Mononuclear cell (primary cell): ENCODE results near the gene PTPRN. TPM values are rescaled to one million over a fixed set of nuclear protein-coding genes. Genes with fewer than 3 reads are reported as not detected.

Experiments
- H3K27me3 ChIP-seq: 2 replicates; pipeline ENCODE4 v1.6.0; 2011; ENCODE audit warnings: low read length, control low read depth; ENCODE audit not compliant: insufficient read depth
- H3K4me1 ChIP-seq: 2 replicates; pipeline ENCODE4 v1.5.1; 2011; ENCODE audit warnings: mild to moderate bottlenecking, low read length, control low read depth; ENCODE audit not compliant: insufficient read depth
- H3K4me3 ChIP-seq: 2 replicates; pipeline ENCODE4 v1.5.1; 2011; ENCODE audit warnings: mild to moderate bottlenecking, low read length, moderate library complexity
- H3K9me3 ChIP-seq: 2 replicates; pipeline ENCODE4 v1.5.1; 2011; ENCODE audit warnings: low read depth, mild to moderate bottlenecking, control low read depth, low read length
- total RNA-seq: library from RNA; depleted of rRNA; stranded (reverse); fragments of >200 nt; gene quantifications from one replicate; pipeline ENCODE4 v1.2.3, GENCODE V29; 2012

The PTPRN gene
- total RNA-seq, 1 donor, result 1.3 TPM

GRCh38 chr2:219285894-219286425, 23.2 kb downstream of the PTPRN start:
- Histone ChIP-seq H3K4me1 (no peaks in the 10 kb centered on the region), H3K9me3 (no peaks in the 10 kb centered on the region), H3K27me3 (no peaks in the 10 kb centered on the region), H3K4me3 (no peak overlapping the region)

- H3K27me3 ChIP-seq, result no peaks in the 10 kb centered on the region
- no peaks in the 10 kb centered on the region for H3K9me3 ChIP-seq
- H3K4me3 ChIP-seq, result no peak overlapping the region
- peaks cover 6% of the 10 kb centered on the region for H3K4me1 ChIP-seq
Observed at GRCh38 chr2:219285373-219285735, 23.8 kb downstream of the PTPRN start.

DNA sequence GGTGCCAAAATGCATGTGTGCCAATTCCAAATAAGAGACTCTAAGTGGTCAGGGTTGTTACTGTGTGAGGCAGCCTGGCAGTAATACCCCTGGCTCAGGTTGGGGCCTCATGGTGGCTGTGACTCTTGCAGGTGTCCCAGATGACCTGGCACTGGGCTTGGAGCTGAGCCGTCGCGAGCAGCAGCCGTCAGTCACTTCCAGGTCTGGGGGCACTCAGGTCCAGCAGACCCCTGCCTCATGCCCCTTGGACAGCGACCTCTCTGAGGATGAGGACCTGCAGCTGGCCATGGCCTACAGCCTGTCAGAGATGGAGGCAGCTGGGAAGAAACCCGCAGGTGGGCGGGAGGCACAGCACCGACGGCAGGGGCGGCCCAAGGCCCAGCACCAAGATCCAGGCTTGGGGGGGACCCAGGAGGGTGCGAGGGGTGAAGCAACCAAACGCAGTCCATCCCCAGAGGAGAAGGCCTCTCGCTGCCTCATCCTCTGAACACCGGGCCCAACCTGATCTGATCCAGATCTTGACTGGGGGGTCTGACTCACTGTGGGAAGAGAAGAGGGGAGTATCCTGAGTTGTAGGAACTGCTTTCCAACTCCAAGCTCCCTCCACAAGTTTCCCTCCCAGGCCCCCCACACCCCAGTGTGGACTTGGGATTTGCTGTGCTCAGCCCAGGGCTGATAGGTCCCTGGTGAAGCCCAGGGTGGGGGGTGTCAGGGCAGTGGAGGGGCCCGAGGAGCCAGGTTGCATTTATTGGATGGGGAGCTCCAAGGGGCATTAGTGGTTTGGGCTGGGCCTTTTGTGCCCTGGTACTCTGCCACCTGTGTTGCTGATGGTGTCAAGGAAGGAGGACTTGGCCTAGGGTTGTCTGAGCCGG, 24.5 kb downstream of the PTPRN start:
- no peak overlapping the region for H3K4me3 ChIP-seq
- H3K9me3 ChIP-seq, result no peaks in the 10 kb centered on the region
- H3K4me1 ChIP-seq, result peaks cover 12% of the 10 kb centered on the region
- no peaks in the 10 kb centered on the region for H3K27me3 ChIP-seq

DNA sequence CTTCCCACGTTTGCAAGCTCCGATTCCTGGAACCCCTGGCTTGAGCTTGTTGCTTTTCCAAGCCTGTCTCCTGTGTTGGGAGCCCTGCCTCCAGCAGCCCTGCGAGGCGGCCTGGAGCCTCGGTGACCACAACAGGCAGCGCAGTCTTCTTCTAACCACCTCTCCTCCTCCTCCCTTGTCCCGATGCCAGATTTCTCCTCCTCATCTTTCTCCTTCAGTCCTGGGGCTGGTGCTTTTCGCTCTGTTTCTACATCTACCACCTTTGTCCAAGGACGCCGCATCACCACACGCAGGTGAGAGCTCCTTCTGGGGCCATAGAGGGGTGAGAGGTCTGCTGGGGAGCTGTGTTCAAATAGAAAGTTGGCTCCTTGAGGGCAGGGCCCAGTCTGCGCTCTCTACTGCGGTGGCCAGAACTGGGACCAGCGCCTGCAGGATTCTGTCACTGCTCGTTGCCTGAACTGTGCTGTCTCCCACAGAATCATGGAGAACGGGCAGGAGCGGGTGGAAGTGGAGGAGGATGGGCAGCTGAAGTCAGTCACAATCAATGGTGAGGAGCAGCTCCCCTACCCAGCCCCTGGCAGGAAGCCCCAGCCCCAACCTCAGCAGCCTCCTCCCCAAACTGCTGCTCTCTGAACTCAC, 26.1 kb downstream of the PTPRN start:
- no peaks in the 10 kb centered on the region for H3K27me3 ChIP-seq
- no peaks in the 10 kb centered on the region for H3K9me3 ChIP-seq
- H3K4me1 ChIP-seq, result peaks cover 23% of the 10 kb centered on the region
- no peak overlapping the region for H3K4me3 ChIP-seq

GRCh38 chr2:219282375-219282774, 26.8 kb downstream of the PTPRN start:
- H3K4me1 ChIP-seq, result peaks cover 29% of the 10 kb centered on the region
- no peak overlapping the region for H3K4me3 ChIP-seq
- H3K27me3 ChIP-seq, result no peaks in the 10 kb centered on the region
- no peaks in the 10 kb centered on the region for H3K9me3 ChIP-seq

DNA sequence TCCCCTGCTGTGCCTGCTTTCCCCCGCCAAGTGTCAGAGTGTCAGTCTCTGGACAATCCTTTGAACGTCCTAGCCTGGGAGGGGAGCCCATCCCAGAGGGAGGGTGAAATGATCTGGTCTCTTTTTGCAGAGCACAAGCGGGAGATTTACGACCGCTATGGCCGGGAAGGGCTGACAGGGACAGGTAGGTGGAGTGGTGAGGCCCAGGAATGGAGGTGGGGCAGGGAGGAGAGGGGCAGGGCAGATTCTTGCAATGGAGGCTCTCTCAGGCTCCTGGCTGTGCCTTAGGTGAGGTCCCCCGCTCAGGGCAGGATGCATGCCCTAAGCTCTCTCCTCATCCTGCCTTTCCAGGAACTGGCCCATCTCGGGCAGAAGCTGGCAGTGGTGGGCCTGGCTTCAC, 27.6 kb downstream of the PTPRN start:
- Histone ChIP-seq H3K27me3 (no peaks in the 10 kb centered on the region), H3K4me1 (peaks cover 29% of the 10 kb centered on the region), H3K4me3 (no peak overlapping the region), H3K9me3 (no peaks in the 10 kb centered on the region)

DNA sequence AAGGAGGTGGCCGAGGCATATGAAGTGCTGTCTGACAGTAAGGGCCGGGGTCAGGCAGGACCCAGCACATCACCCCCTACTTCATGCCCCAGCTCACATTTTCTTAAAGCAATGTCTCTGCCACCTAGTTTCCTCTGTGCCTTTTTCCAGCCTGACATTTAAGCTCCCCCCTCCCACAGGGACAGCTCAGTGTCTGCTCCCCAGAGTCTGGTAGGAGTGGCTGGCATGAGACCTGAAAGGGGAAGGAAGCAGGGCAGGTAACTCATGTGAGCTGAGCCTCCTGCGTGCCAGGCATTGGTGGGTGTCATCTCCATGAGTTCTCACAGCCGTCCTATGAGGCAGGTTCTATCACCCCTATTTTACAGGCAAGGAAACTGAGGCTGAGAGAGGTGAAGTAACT, 28.6 kb downstream of the PTPRN start:
- Histone ChIP-seq H3K4me1 (peaks cover 29% of the 10 kb centered on the region), H3K9me3 (no peaks in the 10 kb centered on the region), H3K4me3 (no peak overlapping the region), H3K27me3 (no peaks in the 10 kb centered on the region)

DNA sequence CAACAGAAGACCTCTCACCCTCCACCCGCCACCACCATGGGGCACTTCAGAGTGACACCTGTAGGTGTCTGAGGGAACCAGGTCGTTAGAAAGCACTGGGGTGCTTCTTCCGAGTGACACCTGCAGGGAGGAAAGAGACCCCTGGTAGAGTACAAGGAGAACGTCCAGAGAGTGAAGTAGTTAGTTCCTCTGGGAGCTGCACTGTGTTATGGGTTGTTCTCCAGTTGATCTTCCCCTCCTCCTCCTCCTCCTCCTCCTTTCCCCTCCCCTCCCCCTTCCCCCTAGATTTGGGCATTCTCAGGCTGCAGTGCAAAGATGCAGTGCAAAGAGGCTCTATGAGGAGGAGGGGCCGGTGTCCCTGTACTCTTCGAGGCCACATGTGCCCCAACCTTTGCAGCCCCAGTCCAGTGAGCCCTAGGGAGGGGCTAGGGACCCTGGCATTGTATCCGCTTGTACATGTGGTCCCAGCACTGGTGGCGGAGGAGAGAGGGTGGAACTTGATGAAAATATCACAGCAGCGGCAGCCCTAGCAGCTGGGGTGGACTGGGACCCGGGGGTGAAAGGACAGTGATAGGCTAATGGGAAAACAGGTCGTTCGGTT, 29.2 kb downstream of the PTPRN start:
- Histone ChIP-seq H3K27me3 (no peaks in the 10 kb centered on the region), H3K4me1 (peaks cover 29% of the 10 kb centered on the region), H3K9me3 (no peaks in the 10 kb centered on the region), H3K4me3 (peak overlapping the region; percentile 61)

- no peaks in the 10 kb centered on the region for H3K9me3 ChIP-seq
- no peaks in the 10 kb centered on the region for H3K27me3 ChIP-seq
- H3K4me1 ChIP-seq, result peaks cover 29% of the 10 kb centered on the region
- peak within 1 kb of the TSS; percentile 61 for H3K4me3 ChIP-seq
Observed at GRCh38 chr2:219279151-219279915, 29.9 kb downstream of the PTPRN start, which contains the start of gene DNAJB2. DNAJB2 (plus strand) TSS chr2:219279366; CDS start chr2:219279834, 468 bp downstream.

DNA sequence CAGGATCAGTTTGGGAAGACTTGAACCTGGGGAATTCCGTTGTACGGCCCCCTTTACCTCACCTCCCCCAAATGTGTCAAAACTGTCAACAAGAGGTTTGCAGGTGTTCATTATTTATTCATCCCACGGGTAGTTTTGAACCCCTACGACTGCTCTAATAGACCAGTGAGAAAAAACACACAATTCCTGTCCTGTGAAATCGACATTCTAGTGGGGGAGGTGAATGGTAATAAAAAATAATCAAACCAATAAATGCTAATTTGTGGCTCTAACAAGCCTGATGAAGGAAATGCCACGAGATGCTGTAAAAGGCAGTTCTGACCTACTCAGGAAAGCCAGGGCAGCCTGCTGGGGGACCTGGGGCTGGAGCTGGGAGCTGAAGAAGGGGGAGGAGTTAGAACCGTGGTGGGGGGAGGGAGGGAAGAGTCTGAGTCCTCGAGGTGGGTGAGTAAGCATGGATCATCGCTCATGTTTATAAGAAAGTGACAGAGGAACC, 30.5 kb downstream of the PTPRN start:
- Histone ChIP-seq H3K9me3 (no peaks in the 10 kb centered on the region), H3K27me3 (no peaks in the 10 kb centered on the region), H3K4me3 (peak overlapping the region; percentile 61), H3K4me1 (peaks cover 29% of the 10 kb centered on the region)

GRCh38 chr2:219277703-219278654, 31.2 kb downstream of the PTPRN start:
- H3K27me3 ChIP-seq, result no peaks in the 10 kb centered on the region
- H3K9me3 ChIP-seq, result no peaks in the 10 kb centered on the region
- peaks cover 29% of the 10 kb centered on the region for H3K4me1 ChIP-seq
- no peak overlapping the region for H3K4me3 ChIP-seq

GRCh38 chr2:219274361-219274921, 34.8 kb downstream of the PTPRN start:
- Histone ChIP-seq H3K4me3 (no peak overlapping the region), H3K9me3 (no peaks in the 10 kb centered on the region), H3K27me3 (no peaks in the 10 kb centered on the region), H3K4me1 (peaks cover 16% of the 10 kb centered on the region)

DNA sequence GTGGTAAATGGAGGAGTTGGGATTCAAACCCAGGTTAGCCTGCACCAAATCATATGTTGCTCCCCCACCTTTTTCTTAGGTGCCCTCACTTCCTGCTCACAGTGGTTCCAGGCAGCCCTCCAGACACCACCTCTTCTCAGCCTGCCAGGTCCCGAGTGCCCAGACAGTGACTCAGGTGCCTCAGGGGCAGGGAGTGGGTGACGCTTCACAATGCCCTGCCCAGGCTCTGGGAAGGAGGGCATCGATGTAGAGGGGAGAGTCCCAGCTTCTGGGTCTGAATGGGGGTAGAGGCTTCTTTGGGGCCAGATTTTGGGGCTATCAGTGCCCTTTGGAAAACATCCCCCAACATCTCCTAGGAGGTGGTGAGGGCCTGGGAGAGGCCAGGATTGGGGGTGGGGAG, 35.3 kb downstream of the PTPRN start:
- no peaks in the 10 kb centered on the region for H3K9me3 ChIP-seq
- H3K4me1 ChIP-seq, result peaks cover 16% of the 10 kb centered on the region
- H3K27me3 ChIP-seq, result no peaks in the 10 kb centered on the region
- H3K4me3 ChIP-seq, result no peak overlapping the region
